RWPE1 (cell line): ENCODE results near the gene WDR49.

ENCODE experiments used
- CTCF ChIA-PET: fragments of 350-600 bp; sonication (Branson Sonifier 250); formaldehyde crosslinking; extraction: SDS; loops from one replicate; lab custom pipeline; 2021; lab: Yijun Ruan, JAX
- POLR2A ChIA-PET: fragments of 400-600 bp; formaldehyde crosslinking; extraction: SDS; loops from one replicate; lab custom pipeline; 2020; ENCODE audit warnings: antibody characterized with exemption; ENCODE audit not compliant: low non-redundant PET; lab: Yijun Ruan, JAX
- DNase-seq: peaks from one replicate; pipeline ENCODE4 v3.0.0; 2012; ENCODE audit warnings: low spot score
- H3K27ac ChIP-seq: fragments of 450-650 bp; 2 replicates; pipeline ENCODE4 v1.5.1; 2017
- TF ChIP-seq, protein P1 (sequence below): fragments of 450-650 bp; conservative IDR thresholded peaks from 2 replicates; pipeline ENCODE4 v1.5.1; 2017; ENCODE audit warnings: low read depth, mild to moderate bottlenecking

WDR49 gene

DNA sequence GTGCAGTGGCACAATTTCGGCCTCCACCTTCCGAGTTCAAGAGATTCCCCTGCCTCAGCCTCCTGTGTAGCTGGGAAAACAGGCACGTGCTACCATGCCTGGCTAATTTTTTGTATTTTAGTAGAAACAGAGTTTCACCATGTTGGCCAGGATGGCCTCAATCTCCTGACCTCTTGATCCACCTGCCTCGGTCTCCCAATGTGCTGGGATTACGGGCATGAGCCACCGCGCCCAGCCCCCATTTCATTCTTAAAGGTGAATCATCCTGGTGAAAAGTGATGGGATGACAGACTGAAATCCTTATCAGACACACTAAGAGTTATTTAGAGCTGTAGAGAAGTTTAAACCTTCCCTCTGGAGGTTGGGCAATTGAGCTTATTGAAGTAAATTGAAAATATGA lies 155.8 kb downstream of the WDR49 start:
- CTCF ChIA-PET: no interaction called here
- POLR2A ChIA-PET: no interaction called here

GRCh38 chr3:167493244-167493643 lies 160.5 kb downstream of the WDR49 start:
- no peak overlapping the region for H3K27ac ChIP-seq
- CTCF ChIA-PET: no interaction called here
- no peak for DNase-seq
- POLR2A ChIA-PET: no interaction called here
- TF ChIP-seq, protein P1, sequence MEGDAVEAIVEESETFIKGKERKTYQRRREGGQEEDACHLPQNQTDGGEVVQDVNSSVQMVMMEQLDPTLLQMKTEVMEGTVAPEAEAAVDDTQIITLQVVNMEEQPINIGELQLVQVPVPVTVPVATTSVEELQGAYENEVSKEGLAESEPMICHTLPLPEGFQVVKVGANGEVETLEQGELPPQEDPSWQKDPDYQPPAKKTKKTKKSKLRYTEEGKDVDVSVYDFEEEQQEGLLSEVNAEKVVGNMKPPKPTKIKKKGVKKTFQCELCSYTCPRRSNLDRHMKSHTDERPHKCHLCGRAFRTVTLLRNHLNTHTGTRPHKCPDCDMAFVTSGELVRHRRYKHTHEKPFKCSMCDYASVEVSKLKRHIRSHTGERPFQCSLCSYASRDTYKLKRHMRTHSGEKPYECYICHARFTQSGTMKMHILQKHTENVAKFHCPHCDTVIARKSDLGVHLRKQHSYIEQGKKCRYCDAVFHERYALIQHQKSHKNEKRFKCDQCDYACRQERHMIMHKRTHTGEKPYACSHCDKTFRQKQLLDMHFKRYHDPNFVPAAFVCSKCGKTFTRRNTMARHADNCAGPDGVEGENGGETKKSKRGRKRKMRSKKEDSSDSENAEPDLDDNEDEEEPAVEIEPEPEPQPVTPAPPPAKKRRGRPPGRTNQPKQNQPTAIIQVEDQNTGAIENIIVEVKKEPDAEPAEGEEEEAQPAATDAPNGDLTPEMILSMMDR: no peak

More for the DNA sequence above, 155.8 kb downstream of the WDR49 start:
- no peak overlapping the region for H3K27ac ChIP-seq
- DNase-seq: no peak
- TF ChIP-seq, protein P1: no peak

GRCh38 chr3:167491621-167492020 lies 162.1 kb downstream of the WDR49 start:
- POLR2A ChIA-PET: no interaction called here
- no peak for DNase-seq
- TF ChIP-seq, protein P1: no peak
- no peak overlapping the region for H3K27ac ChIP-seq
- CTCF ChIA-PET: no interaction called here

- ChIA-PET POLR2A (no interaction called here), CTCF (no interaction called here)
- TF ChIP-seq, protein P1: no peak
- no peak overlapping the region for H3K27ac ChIP-seq
- DNase-seq: no peak
Observed at GRCh38 chr3:167489571-167489970, 164.2 kb downstream of the WDR49 start.

GRCh38 chr3:167487556-167487955 lies 166.2 kb downstream of the WDR49 start:
- ChIA-PET POLR2A (no interaction called here), CTCF (no interaction called here)
- H3K27ac ChIP-seq: no peak overlapping the region
- no peak for DNase-seq
- TF ChIP-seq, protein P1: no peak

DNA sequence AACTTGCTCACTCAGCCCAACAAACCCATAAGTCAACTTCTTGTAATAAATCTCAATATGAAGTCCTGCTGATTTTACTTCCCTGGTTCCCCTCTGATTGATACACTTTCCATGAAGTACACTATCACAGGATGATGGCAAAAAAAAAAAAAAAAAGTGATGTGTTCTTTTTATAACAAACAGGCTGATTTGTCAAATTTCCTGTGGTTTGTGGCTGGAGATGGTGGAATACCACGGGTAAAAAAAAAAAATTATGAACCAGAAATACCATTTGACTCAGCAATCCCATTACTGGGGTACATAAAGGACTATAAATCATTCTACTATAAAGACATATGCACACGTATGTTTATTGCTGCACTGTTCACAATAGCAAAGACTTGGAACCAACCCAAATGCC lies 169.2 kb downstream of the WDR49 start:
- CTCF ChIA-PET: no interaction called here
- TF ChIP-seq, protein P1: no peak
- H3K27ac ChIP-seq: no peak overlapping the region
- DNase-seq: no peak
- POLR2A ChIA-PET: no interaction called here
